GM23338 (cell line): ENCODE measurements around the gene ZNF507. TPM values are rescaled to one million over a fixed set of nuclear protein-coding genes. Genes with fewer than 3 reads are reported as not detected.
A peak's percentile ranks its signal among the peaks of the same experiment; 100 is the strongest.

ENCODE experiments used
- ATAC-seq: fragments of 200-7000 bp; cut with Tn5 transposase; 3 replicates; pipeline ENCODE4 v1.9.1; 2020
- DNase-seq: peaks from one replicate; pipeline ENCODE4 v3.0.0-alpha.2; 2015; ENCODE audit warnings: low spot score
- H2AFZ ChIP-seq: fragments of 200-600 bp; sonication (generic); 2 replicates; pipeline ENCODE4 v1.8.0; 2016; ENCODE audit warnings: antibody characterized with exemption, mild to moderate bottlenecking, moderate library complexity
- H3F3A ChIP-seq: fragments of 200-600 bp; sonication (generic); replicated peaks from 2 replicates; pipeline ENCODE4 v1.8.0; 2017; ENCODE audit warnings: antibody characterized with exemption, mixed run types, low read depth
- H3K27ac ChIP-seq: fragments of 200-600 bp; sonication (generic); 2 replicates; pipeline ENCODE4 v1.6.1; 2016; ENCODE audit warnings: low read depth
- H3K27me3 ChIP-seq: fragments of 200-600 bp; sonication (generic); 2 replicates; pipeline ENCODE4 v1.8.0; 2016; ENCODE audit warnings: mild to moderate bottlenecking, mixed run types, moderate library complexity; ENCODE audit not compliant: insufficient read depth
- H3K36me3 ChIP-seq: fragments of 200-600 bp; sonication (generic); 2 replicates; pipeline ENCODE4 v1.8.0; 2016; ENCODE audit warnings: mild to moderate bottlenecking; ENCODE audit not compliant: insufficient read depth
- H3K4me1 ChIP-seq: fragments of 200-600 bp; sonication (generic); 2 replicates; pipeline ENCODE4 v1.8.0; 2016; ENCODE audit warnings: mild to moderate bottlenecking, moderate library complexity; ENCODE audit not compliant: insufficient read depth
- H3K4me2 ChIP-seq: fragments of 200-600 bp; sonication (generic); 2 replicates; pipeline ENCODE4 v1.7.1; 2017; ENCODE audit warnings: mixed run types
- H3K4me3 ChIP-seq: fragments of 200-600 bp; sonication (generic); 2 replicates; pipeline ENCODE4 v1.6.1; 2016; ENCODE audit warnings: mixed run types
- H3K79me2 ChIP-seq: fragments of 200-600 bp; sonication (generic); replicated peaks from 2 replicates; pipeline ENCODE4 v1.8.0; 2017; ENCODE audit warnings: mild to moderate bottlenecking; ENCODE audit not compliant: insufficient read depth
- H3K9me2 ChIP-seq: fragments of 200-600 bp; sonication (generic); 2 replicates; pipeline ENCODE4 v1.8.0; 2017; ENCODE audit not compliant: insufficient read depth
- H4K20me1 ChIP-seq: fragments of 200-600 bp; sonication (generic); replicated peaks from 2 replicates; pipeline ENCODE4 v1.8.0; 2017; ENCODE audit warnings: mild to moderate bottlenecking; ENCODE audit not compliant: insufficient read depth
- H3K27ac Mint-ChIP-seq: 2 replicates; pipeline ENCODE4 v1.8.0; 2020; ENCODE audit warnings: inconsistent platforms, mild to moderate bottlenecking, moderate library complexity, mixed read lengths
- H3K27me3 Mint-ChIP-seq: 3 replicates; pipeline ENCODE4 v1.8.0; 2022; ENCODE audit warnings: low read depth, mild to moderate bottlenecking, moderate library complexity, mixed read lengths, inconsistent platforms; ENCODE audit not compliant: insufficient read depth, poor library complexity
- H3K36me3 Mint-ChIP-seq: 3 replicates; pipeline ENCODE4 v1.8.0; 2021; ENCODE audit warnings: low read depth, mild to moderate bottlenecking, inconsistent platforms, moderate library complexity, mixed read lengths
- H3K4me1 Mint-ChIP-seq: 3 replicates; pipeline ENCODE4 v1.8.0; 2020; ENCODE audit warnings: mild to moderate bottlenecking, inconsistent platforms, mixed read lengths
- H3K4me3 Mint-ChIP-seq: 3 replicates; pipeline ENCODE4 v1.8.0; 2021; ENCODE audit warnings: moderate library complexity, mild to moderate bottlenecking, inconsistent platforms, mixed read lengths
- H3K9me3 Mint-ChIP-seq: 3 replicates; pipeline ENCODE4 v1.8.0; 2020; ENCODE audit warnings: moderate library complexity, mild to moderate bottlenecking, inconsistent platforms, mixed read lengths
- CTCF ChIP-seq, 2 experiments: fragments of 200-600 bp in 1 of 2; sonication (generic) in 1 of 2; conservative IDR thresholded peaks; 2 replicates each; pipeline versions ENCODE4 v1.5.1 to v1.6.1; 2016 to 2017; ENCODE audit warnings: antibody characterized with exemption in 2 of 2, low read depth in 2 of 2, mild to moderate bottlenecking in 2 of 2, moderate library complexity in 1 of 2
- ETS1 ChIP-seq: IDR thresholded peaks from 2 replicates; pipeline ENCODE4 v1.6.1; 2016; ENCODE audit warnings: antibody characterized with exemption
- EZH2 ChIP-seq: fragments of 200-600 bp; sonication (generic); IDR thresholded peaks from one replicate; pipeline ENCODE4 v1.8.0; 2017; ENCODE audit warnings: antibody characterized with exemption, mild to moderate bottlenecking, low read depth; ENCODE audit not compliant: unreplicated experiment
- EZH2phosphoT487 ChIP-seq: fragments of 200-600 bp; sonication (generic); IDR thresholded peaks from one replicate; pipeline ENCODE4 v1.8.1; 2018; ENCODE audit warnings: antibody characterized with exemption; ENCODE audit not compliant: unreplicated experiment
- NANOG ChIP-seq: IDR thresholded peaks from 2 replicates; pipeline ENCODE4 v1.6.1; 2016; ENCODE audit warnings: antibody characterized with exemption, borderline replicate concordance
- POLR2AphosphoS5 ChIP-seq: IDR thresholded peaks from 2 replicates; pipeline ENCODE4 v1.6.1; 2016; ENCODE audit warnings: antibody characterized with exemption, low read depth
- REST ChIP-seq: IDR thresholded peaks from one replicate; pipeline ENCODE4 v1.6.1; 2018; ENCODE audit warnings: antibody characterized with exemption; ENCODE audit not compliant: unreplicated experiment
- STAT1 ChIP-seq: IDR thresholded peaks from one replicate; pipeline ENCODE4 v1.6.1; 2016; ENCODE audit warnings: antibody characterized with exemption; ENCODE audit not compliant: unreplicated experiment
- ZNF114 ChIP-seq: fragments of 250-450 bp; sonication (Bioruptor Pico); IDR thresholded peaks from 2 replicates; pipeline ENCODE4 v1.5.0; 2020; ENCODE audit warnings: mild to moderate bottlenecking, moderate library complexity
- ZNF331 ChIP-seq: fragments of 250-450 bp; sonication (Bioruptor Pico); IDR thresholded peaks from 2 replicates; pipeline ENCODE4 v1.5.0; 2020; ENCODE audit warnings: low read depth, mild to moderate bottlenecking, moderate library complexity
- polyA plus RNA-seq: library from polyadenylated mRNA; unstranded; fragments of >200 nt; fragmentation: Nextera tagmentation; extraction: Ambion mirVana; gene quantifications from 2 replicates; pipeline ENCODE4 v1.2.1, GENCODE V29; 2016
- total RNA-seq: library from RNA; depleted of rRNA; stranded (reverse); fragments of >200 nt; shearing (Covaris generic); gene quantifications from 2 replicates; pipeline ENCODE4 v1.2.3, GENCODE V29; 2014

ZNF507 gene
- total and polyA plus RNA-seq, 2 experiments from 2014 or later, result 10.4 to 23.4 TPM

GRCh38 chr19:32346901-32347300 lies 1.5 kb downstream of the ZNF507 start:
- Histone ChIP-seq H2AFZ (no peak overlapping the region), H3K36me3 (peaks cover 13% of the 10 kb centered on the region; the same call in 1 of the 2 replicates), H3K27me3 (no peaks in the 10 kb centered on the region; the same call in 1 of the 2 replicates), H3K4me1 (peaks cover 8% of the 10 kb centered on the region; the same call in 1 of the 2 replicates), H3K27ac (no peak overlapping the region), H3K4me2 (peak overlapping the region; percentile 84), H4K20me1 (peaks cover 10% of the 10 kb centered on the region; the same call in 1 of the 2 replicates), H3K4me3 (peak overlapping the region; percentile 87), H3K79me2 (peaks cover 59% of the 10 kb centered on the region), H3F3A (no peaks in the 10 kb centered on the region), H3K9me2 (no peaks in the 10 kb centered on the region; the same call in 1 of the 2 replicates)
- Mint-ChIP-seq H3K4me3 (peak overlapping the region; percentile 100), H3K9me3 (no peaks in the 10 kb centered on the region), H3K27ac (no peak overlapping the region), H3K36me3 (peaks cover 20% of the 10 kb centered on the region), H3K4me1 (no peaks in the 10 kb centered on the region; the same call in 2 of the 3 replicates), H3K27me3 (peaks cover 3% of the 10 kb centered on the region)
- TF ChIP-seq ETS1, result no peak
- TF ChIP-seq REST, result no peak
- no peak for TF ChIP-seq STAT1
- TF ChIP-seq EZH2phosphoT487, result no peak
- no peak for TF ChIP-seq ZNF114 (CRISPR knock-in tag)
- DNase-seq (no peak), ATAC-seq (no peak)

GRCh38 chr19:32347573-32347972 lies 2.2 kb downstream of the ZNF507 start:
- H4K20me1 ChIP-seq, result peaks cover 10% of the 10 kb centered on the region; the same call in 1 of the 2 replicates
- no peaks in the 10 kb centered on the region; the same call in 2 of the 3 replicates for H3K4me1 Mint-ChIP-seq
- H3F3A ChIP-seq, result no peaks in the 10 kb centered on the region
- DNase-seq (no peak), ATAC-seq (no peak)
- H3K36me3 Mint-ChIP-seq, result peaks cover 24% of the 10 kb centered on the region
- peaks cover 17% of the 10 kb centered on the region; the same call in 1 of the 2 replicates for H3K36me3 ChIP-seq
- H3K4me3 Mint-ChIP-seq, result peak overlapping the region; percentile 100; the same call in 2 of the 3 replicates
- H3K27me3 Mint-ChIP-seq, result peaks cover 3% of the 10 kb centered on the region
- H3K4me3 ChIP-seq, result no peak overlapping the region
- H3K4me2 ChIP-seq, result no peak overlapping the region
- peaks cover 64% of the 10 kb centered on the region for H3K79me2 ChIP-seq
- no peaks in the 10 kb centered on the region for H3K9me3 Mint-ChIP-seq
- H3K27ac ChIP-seq, result no peak overlapping the region; the same call in 1 of the 2 replicates
- no peaks in the 10 kb centered on the region; the same call in 1 of the 2 replicates for H3K9me2 ChIP-seq
- peaks cover 8% of the 10 kb centered on the region; the same call in 1 of the 2 replicates for H3K4me1 ChIP-seq
- H3K27me3 ChIP-seq, result no peaks in the 10 kb centered on the region; the same call in 1 of the 2 replicates
- H3K27ac Mint-ChIP-seq, result no peak overlapping the region
- no peak overlapping the region for H2AFZ ChIP-seq
- TF ChIP-seq POLR2AphosphoS5 (no peak), ZNF331 (CRISPR knock-in tag) (no peak), ZNF114 (CRISPR knock-in tag) (no peak), EZH2phosphoT487 (no peak), CTCF (conservative IDR thresholded peaks at IDR 0.05; ENCODE audit: low read depth in 2 of 2) (no peak), REST (no peak), NANOG (no peak), EZH2 (no peak)
